HEK293 (cell line): ENCODE measurements around the gene CYB5D1.

ENCODE experiments used
- BCL11B ChIP-seq: fragments of 450-650 bp; formaldehyde crosslinking; IDR thresholded peaks from 2 replicates; pipeline ENCODE4 v1.5.1; 2016; ENCODE audit warnings: low read depth, missing biosample characterization, missing genetic modification characterization
- GLIS1 ChIP-seq: fragments of 450-650 bp; formaldehyde crosslinking; IDR thresholded peaks from 2 replicates; pipeline ENCODE4 v1.5.1; 2016; ENCODE audit warnings: missing biosample characterization, missing genetic modification characterization
- HIC1 ChIP-seq: fragments of 450-650 bp; formaldehyde crosslinking; IDR thresholded peaks from 2 replicates; pipeline ENCODE4 v1.5.1; 2016; ENCODE audit warnings: missing biosample characterization, missing genetic modification characterization
- INSM2 ChIP-seq: fragments of 450-650 bp; formaldehyde crosslinking; IDR thresholded peaks from 2 replicates; pipeline ENCODE4 v1.5.1; 2016; ENCODE audit warnings: missing biosample characterization, missing genetic modification characterization
- KLF9 ChIP-seq: fragments of 450-650 bp; formaldehyde crosslinking; IDR thresholded peaks from 2 replicates; pipeline ENCODE4 v1.5.1; 2016; ENCODE audit warnings: missing biosample characterization, missing genetic modification characterization, low read depth
- TRIM28 ChIP-seq: IDR thresholded peaks from 2 replicates; pipeline ENCODE4 v1.6.1; 2011; ENCODE audit warnings: low read length, control low read depth, borderline replicate concordance
- ZBTB10 ChIP-seq: fragments of 450-650 bp; formaldehyde crosslinking; IDR thresholded peaks from 2 replicates; pipeline ENCODE4 v1.5.1; 2016; ENCODE audit warnings: missing biosample characterization, missing genetic modification characterization
- ZBTB17 ChIP-seq: fragments of 450-650 bp; formaldehyde crosslinking; IDR thresholded peaks from 2 replicates; pipeline ENCODE4 v1.5.1; 2016; ENCODE audit warnings: missing biosample characterization, missing genetic modification characterization
- ZBTB20 ChIP-seq: fragments of 450-650 bp; formaldehyde crosslinking; IDR thresholded peaks from 2 replicates; pipeline ENCODE4 v1.5.1; 2016; ENCODE audit warnings: missing biosample characterization, missing genetic modification characterization
- ZBTB6 ChIP-seq: fragments of 450-650 bp; formaldehyde crosslinking; IDR thresholded peaks from 2 replicates; pipeline ENCODE4 v1.5.1; 2017; ENCODE audit warnings: missing biosample characterization, missing genetic modification characterization
- ZIC2 ChIP-seq: fragments of 450-650 bp; formaldehyde crosslinking; IDR thresholded peaks from 2 replicates; pipeline ENCODE4 v1.5.1; 2016; ENCODE audit warnings: missing biosample characterization, missing genetic modification characterization
- ZNF174 ChIP-seq: fragments of 450-650 bp; formaldehyde crosslinking; IDR thresholded peaks from 2 replicates; pipeline ENCODE4 v1.5.0; 2017; ENCODE audit warnings: missing biosample characterization, mild to moderate bottlenecking, missing genetic modification characterization
- ZNF211 ChIP-seq: fragments of 450-650 bp; formaldehyde crosslinking; IDR thresholded peaks from 2 replicates; pipeline ENCODE4 v1.5.1; 2016; ENCODE audit warnings: low read depth, missing biosample characterization, missing genetic modification characterization
- ZNF354C ChIP-seq: fragments of 450-650 bp; formaldehyde crosslinking; IDR thresholded peaks from 2 replicates; pipeline ENCODE4 v1.5.1; 2016; ENCODE audit warnings: missing biosample characterization, missing genetic modification characterization, low read depth, borderline replicate concordance
- ZNF398 ChIP-seq: fragments of 450-650 bp; formaldehyde crosslinking; IDR thresholded peaks from 2 replicates; pipeline ENCODE4 v1.5.1; 2017; ENCODE audit warnings: missing biosample characterization, missing genetic modification characterization
- ZNF426 ChIP-seq: fragments of 450-650 bp; formaldehyde crosslinking; IDR thresholded peaks from 2 replicates; pipeline ENCODE4 v1.5.1; 2017; ENCODE audit warnings: missing biosample characterization, missing genetic modification characterization, mild to moderate bottlenecking, inconsistent platforms, moderate library complexity
- ZNF433 ChIP-seq: fragments of 450-650 bp; formaldehyde crosslinking; IDR thresholded peaks from 2 replicates; pipeline ENCODE4 v1.5.1; 2016; ENCODE audit warnings: missing biosample characterization, missing genetic modification characterization, low read depth
- ZNF473 ChIP-seq: fragments of 450-650 bp; formaldehyde crosslinking; IDR thresholded peaks from 2 replicates; pipeline ENCODE4 v1.5.1; 2017; ENCODE audit warnings: missing biosample characterization, missing genetic modification characterization
- ZNF513 ChIP-seq: fragments of 450-650 bp; IDR thresholded peaks from 2 replicates; pipeline ENCODE4 v1.5.1; 2018; ENCODE audit warnings: missing biosample characterization, missing genetic modification characterization
- ZNF580 ChIP-seq: fragments of 450-650 bp; formaldehyde crosslinking; IDR thresholded peaks from 2 replicates; pipeline ENCODE4 v1.5.1; 2016; ENCODE audit warnings: missing biosample characterization, missing genetic modification characterization
- ZNF596 ChIP-seq: fragments of 450-650 bp; IDR thresholded peaks from 2 replicates; pipeline ENCODE4 v1.5.0; 2018; ENCODE audit warnings: missing biosample characterization, mild to moderate bottlenecking, missing genetic modification characterization, moderate library complexity
- ZNF626 ChIP-seq: fragments of 450-650 bp; sonication (Bioruptor Pico); formaldehyde crosslinking; IDR thresholded peaks from 2 replicates; pipeline ENCODE4 v1.5.1; 2018; ENCODE audit warnings: missing biosample characterization, missing genetic modification characterization, inconsistent platforms
- ZNF629 ChIP-seq: fragments of 450-650 bp; formaldehyde crosslinking; IDR thresholded peaks from 2 replicates; pipeline ENCODE4 v1.5.1; 2017; ENCODE audit warnings: missing biosample characterization, missing genetic modification characterization
- ZNF639 ChIP-seq: fragments of 450-650 bp; formaldehyde crosslinking; IDR thresholded peaks from 2 replicates; pipeline ENCODE4 v1.5.1; 2016; ENCODE audit warnings: missing biosample characterization, missing genetic modification characterization
- ZNF664 ChIP-seq: fragments of 450-650 bp; formaldehyde crosslinking; IDR thresholded peaks from 2 replicates; pipeline ENCODE4 v1.5.1; 2016; ENCODE audit warnings: missing biosample characterization, missing genetic modification characterization
- ZNF677 ChIP-seq: fragments of 450-650 bp; IDR thresholded peaks from 2 replicates; pipeline ENCODE4 v1.5.0; 2018; ENCODE audit warnings: missing biosample characterization, mild to moderate bottlenecking, missing genetic modification characterization, moderate library complexity

CYB5D1 gene

GRCh38 chr17:7843536-7844291 lies 14.1 kb upstream of the CYB5D1 start (continued):
- no peak for TF ChIP-seq ZNF664 (tag by site-specific recombination)
- peak; percentile 84 for TF ChIP-seq KLF9
- TF ChIP-seq ZNF580 = 0 out of 2 replicates have a peak, but pooled peaks have one; percentile 29
- TF ChIP-seq ZNF629 = peak; percentile 99
- no peak for TF ChIP-seq ZNF354C (tag by site-specific recombination)
- peak; percentile 100 for TF ChIP-seq ZBTB10 (tag by site-specific recombination)
- no peak for TF ChIP-seq ZNF677 (tag by site-specific recombination)
- peak; percentile 69; the same call in 1 of the 2 replicates for TF ChIP-seq HIC1 (tag by site-specific recombination)
- peak; percentile 92 for TF ChIP-seq ZNF398 (tag by site-specific recombination)
- TF ChIP-seq TRIM28 = no peak
- no peak for TF ChIP-seq ZNF626
- no peak for TF ChIP-seq ZNF473 (tag by site-specific recombination)
- no peak for TF ChIP-seq BCL11B (tag by site-specific recombination)
- TF ChIP-seq GLIS1 = peak; percentile 50; the same call in 1 of the 2 replicates
- TF ChIP-seq ZIC2 = peak; percentile 56; the same call in 1 of the 2 replicates
- TF ChIP-seq ZBTB17 (tag by site-specific recombination) = peak; percentile 98
- no peak for TF ChIP-seq ZNF174
- no peak for TF ChIP-seq ZNF513 (tag by site-specific recombination)
- peak; percentile 49; the same call in 1 of the 2 replicates for TF ChIP-seq ZBTB6 (tag by site-specific recombination)
- peak; percentile 40; the same call in 1 of the 2 replicates for TF ChIP-seq ZBTB20 (tag by site-specific recombination)
- 0 out of 2 replicates have a peak, but pooled peaks have one; percentile 17 for TF ChIP-seq ZNF639
- TF ChIP-seq ZNF426 (tag by site-specific recombination) = no peak
- TF ChIP-seq ZNF211 (tag by site-specific recombination) = no peak
- TF ChIP-seq INSM2 (tag by site-specific recombination) = no peak
- no peak for TF ChIP-seq ZNF433 (tag by site-specific recombination)
- no peak for TF ChIP-seq ZNF596 (tag by site-specific recombination)
